B cell (primary cell): ENCODE data around the gene ALS2CL. TPM values are rescaled to one million over a fixed set of nuclear protein-coding genes. Genes with fewer than 3 reads are reported as not detected.

ENCODE experiments used
- ATAC-seq: fragments of 200-7000 bp; cut with Tn5 transposase; one replicate; pipeline ENCODE4 v1.10.0; 2021; ENCODE audit warnings: low read depth, mild to moderate bottlenecking, moderate number of reproducible peaks, moderate library complexity
- CTCF ChIA-PET: fragments of 350-600 bp; sonication (Branson Sonifier 250); formaldehyde crosslinking; loops from one replicate; lab custom pipeline; 2021; ENCODE audit warnings: antibody characterized with exemption, inconsistent platforms; lab: Charles Lee
- POLR2A ChIA-PET: fragments of 350-600 bp; sonication (Branson Sonifier 250); formaldehyde crosslinking; loops from one replicate; lab custom pipeline; 2021; ENCODE audit warnings: antibody characterized with exemption; lab: Charles Lee
- DNase-seq: peaks from one replicate; pipeline ENCODE4 v3.0.0; 2013
- H2AFZ ChIP-seq: 2 replicates; pipeline ENCODE4 v1.6.1; 2012; ENCODE audit warnings: mild to moderate bottlenecking, low read depth, low read length; ENCODE audit not compliant: insufficient read depth, poor library complexity, severe bottlenecking
- H3K27ac ChIP-seq, 2 donors: 1 replicate in 1 of 2; 2 replicates in 1 of 2; pipeline ENCODE4 v1.5.1; 2012 to 2013; ENCODE audit warnings: low read length in 2 of 2, mild to moderate bottlenecking in 2 of 2, moderate library complexity in 1 of 2
- H3K27me3 ChIP-seq, 4 experiments: fragments of 200-600 bp in 1 of 4; sonication (generic) in 1 of 4; replicated peaks in 1 of 4; 1 replicate in 2 of 4; 2 replicates in 2 of 4; pipeline versions ENCODE4 v1.6.1 to v1.7.0; 2013 to 2016; ENCODE audit warnings: low read length in 3 of 4, mild to moderate bottlenecking in 2 of 4, mixed read lengths in 1 of 4, moderate library complexity in 1 of 4; ENCODE audit not compliant: insufficient read depth in 4 of 4, control insufficient read depth in 3 of 4; ENCODE audit errors: control extremely low read depth in 1 of 4
- H3K36me3 ChIP-seq, 2 experiments: replicated peaks in 1 of 2; 1 replicate in 1 of 2; 2 replicates in 1 of 2; pipeline versions ENCODE4 v1.6.1 to v1.7.1; 2013; ENCODE audit warnings: low read length in 1 of 2; ENCODE audit not compliant: insufficient read depth in 2 of 2, control insufficient read depth in 1 of 2; ENCODE audit errors: control extremely low read depth in 1 of 2, extremely low read depth in 1 of 2
- H3K4me1 ChIP-seq, 2 donors: fragments of 200-600 bp in 1 of 2; sonication (generic) in 1 of 2; 1 replicate in 1 of 2; 2 replicates in 1 of 2; pipeline versions ENCODE4 v1.5.1 to v1.6.1; 2013 to 2017; ENCODE audit warnings: low read length in 2 of 2; ENCODE audit not compliant: control insufficient read depth in 2 of 2, insufficient read depth in 2 of 2
- H3K4me2 ChIP-seq: replicated peaks from 2 replicates; pipeline ENCODE3; 2012; ENCODE audit warnings: mild to moderate bottlenecking, low read depth, low read length; ENCODE audit not compliant: poor library complexity, severe bottlenecking
- H3K4me3 ChIP-seq, 5 experiments: fragments of 200-600 bp in 1 of 5; sonication (generic) in 1 of 5; 1 replicate in 3 of 5; 2 replicates in 2 of 5; pipeline versions ENCODE4 v1.5.1 to v1.7.0; 2011 to 2016; ENCODE audit warnings: low read length in 4 of 5, mild to moderate bottlenecking in 4 of 5, low read depth in 2 of 5, control low read depth in 1 of 5, moderate library complexity in 1 of 5; ENCODE audit not compliant: insufficient read depth in 1 of 5; ENCODE audit errors: control extremely low read depth in 1 of 5, extremely low read depth in 1 of 5
- H3K79me2 ChIP-seq: fragments of 200-600 bp; sonication (generic); one replicate; pipeline ENCODE4 v1.6.0; 2016; ENCODE audit warnings: low read length; ENCODE audit not compliant: control insufficient read depth, insufficient read depth
- H3K9ac ChIP-seq: fragments of 200-600 bp; sonication (generic); 2 replicates; pipeline ENCODE4 v1.6.1; 2017; ENCODE audit warnings: mild to moderate bottlenecking, low read length, moderate library complexity
- H3K9me3 ChIP-seq, 3 donors: one replicate each; pipeline versions ENCODE4 v1.6.1 to v1.7.1; 2013; ENCODE audit warnings: low read length in 2 of 3; ENCODE audit not compliant: control insufficient read depth in 2 of 3, insufficient read depth in 1 of 3; ENCODE audit errors: control extremely low read depth in 1 of 3
- H4K20me1 ChIP-seq: 2 replicates; pipeline ENCODE4 v1.6.0; 2012; ENCODE audit warnings: mild to moderate bottlenecking, low read length; ENCODE audit not compliant: insufficient read depth, control insufficient read depth, poor library complexity, severe bottlenecking
- H3K27ac Mint-ChIP-seq: one replicate; pipeline ENCODE4 v1.8.0; 2021; ENCODE audit warnings: mixed read lengths
- H3K27me3 Mint-ChIP-seq: one replicate; pipeline ENCODE4 v1.8.0; 2021; ENCODE audit warnings: mixed read lengths
- H3K4me1 Mint-ChIP-seq: one replicate; pipeline ENCODE4 v1.8.0; 2021; ENCODE audit warnings: mixed read lengths
- H3K4me3 Mint-ChIP-seq: one replicate; pipeline ENCODE4 v1.8.0; 2021; ENCODE audit warnings: mixed read lengths
- H3K9me3 Mint-ChIP-seq: one replicate; pipeline ENCODE4 v1.8.0; 2022; ENCODE audit warnings: mixed read lengths; ENCODE audit not compliant: insufficient read depth
- CTCF ChIP-seq: fragments of 200-600 bp; IDR thresholded peaks from one replicate; pipeline ENCODE4 v1.8.0; 2022; ENCODE audit warnings: antibody characterized with exemption, mild to moderate bottlenecking
- EZH2 ChIP-seq: IDR thresholded peaks from 2 replicates; pipeline ENCODE4 v1.6.1; 2012; ENCODE audit warnings: borderline replicate concordance, low read depth, mild to moderate bottlenecking, moderate library complexity, low read length; ENCODE audit not compliant: insufficient read depth, poor library complexity, severe bottlenecking
- WGBS: methylation state at CpG from one replicate; pipeline ENCODE4 v1.1.5; 2013; ENCODE audit warnings: missing lambda C conversion rate; ENCODE audit not compliant: insufficient coverage; 5-methylcytosine and 5-hydroxymethylcytosine counted together
- intact Hi-C: fragments of 100-400 bp; cut with micrococcal nuclease; formaldehyde crosslinking; loops from one replicate; pipeline ENCODE4 v1.10.0; 2022
- polyA plus RNA-seq: library from polyadenylated mRNA; depleted of rRNA; stranded (reverse); fragments of >200 nt; gene quantifications from 2 replicates; pipeline ENCODE4 v1.2.3, GENCODE V29; 2012
- total RNA-seq, 2 donors: library from RNA; stranded (reverse); fragments of 120-200 nt in 1 of 2; gene quantifications; 1 replicate in 1 of 2; 2 replicates in 1 of 2; pipeline versions ENCODE4 v1.2.3 to v1.2.4, GENCODE V29; 2013 to 2022

Gene ALS2CL
- total and polyA plus RNA-seq, 2 donors (not counting 1 experiment from before 2014, with no cell fraction given) = 0.22 to 0.30 TPM

DNA sequence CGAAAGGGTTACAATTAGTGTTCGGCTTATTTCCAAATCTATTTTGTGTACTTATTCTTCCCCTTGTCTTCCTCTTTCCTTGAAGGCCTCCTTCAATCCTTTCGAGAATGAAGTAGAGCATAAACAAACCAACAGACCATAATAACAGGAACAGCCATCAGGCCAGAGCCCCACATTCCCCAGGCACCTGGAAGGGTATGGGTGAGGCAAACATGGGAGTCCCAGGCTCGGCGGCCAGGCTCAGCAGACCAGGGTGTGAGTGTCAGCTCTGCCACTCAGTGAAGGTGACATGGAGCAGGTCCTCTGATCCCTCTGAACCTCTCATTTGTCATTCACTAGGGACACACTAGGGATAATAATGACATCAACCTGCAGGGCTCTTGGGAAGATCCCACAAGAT is 13.8 kb downstream of the ALS2CL start:
- H3K9me3 Mint-ChIP-seq = no peaks in the 10 kb centered on the region
- H3K27ac Mint-ChIP-seq = no peak overlapping the region
- Histone ChIP-seq H3K4me1 (no peaks in the 10 kb centered on the region), H3K27ac (no peak overlapping the region), H2AFZ (no peak overlapping the region), H3K4me3 (no peak overlapping the region), H3K9me3 (peaks cover 0 to 5% (median 0%) of the 10 kb centered on the region in 3 donors), H3K36me3 (no peaks in the 10 kb centered on the region), H4K20me1 (no peaks in the 10 kb centered on the region), H3K79me2 (no peaks in the 10 kb centered on the region), H3K4me2 (no peak overlapping the region), H3K27me3 (no peaks in the 10 kb centered on the region), H3K9ac (no peak overlapping the region)
- peaks cover 3% of the 10 kb centered on the region for H3K27me3 Mint-ChIP-seq
- ChIA-PET CTCF (no interaction called here), POLR2A (no interaction called here)
- no peak overlapping the region for H3K4me3 Mint-ChIP-seq
- DNase-seq (no peak), ATAC-seq (no peak)
- 97% methylated on average over 4 of the region's 5 CpGs for WGBS
- intact Hi-C loops = no loop called here
- no peak for TF ChIP-seq CTCF
- TF ChIP-seq EZH2 = no peak
- H3K4me1 Mint-ChIP-seq = no peaks in the 10 kb centered on the region

DNA sequence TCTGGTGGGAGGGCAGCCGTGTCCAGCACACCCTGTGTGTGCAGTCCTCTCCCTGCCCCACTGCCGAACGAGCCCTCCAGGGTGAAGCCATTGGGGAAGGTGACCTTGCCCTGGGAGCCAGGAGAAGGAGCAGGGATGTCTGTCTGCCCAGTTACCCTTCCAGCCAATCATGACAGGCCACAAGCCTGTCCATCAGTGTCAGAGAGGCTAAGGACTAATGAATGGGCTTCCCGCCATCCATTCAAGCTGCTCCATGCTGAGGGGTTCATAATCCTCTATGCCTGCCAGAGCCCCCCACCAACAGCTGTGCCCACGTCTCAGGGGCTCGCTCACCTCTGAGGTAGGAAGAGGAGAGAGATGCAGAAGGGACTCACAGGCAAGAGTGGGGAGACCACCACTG is 15.2 kb downstream of the ALS2CL start:
- H3K9ac ChIP-seq = no peak overlapping the region
- no peaks in the 10 kb centered on the region for H3K9me3 Mint-ChIP-seq
- WGBS = 90% methylated on average over 4 of the region's 6 CpGs

More for the DNA sequence above, 15.2 kb downstream of the ALS2CL start:
- Histone ChIP-seq H3K4me1 (no peaks in the 10 kb centered on the region), H2AFZ (no peak overlapping the region), H3K27ac (no peak overlapping the region), H3K27me3 (peaks cover 0 to 3% (median 0%) of the 10 kb centered on the region in 4 experiments), H3K79me2 (no peaks in the 10 kb centered on the region), H3K9me3 (peaks cover 0 to 7% (median 0%) of the 10 kb centered on the region in 3 donors), H4K20me1 (no peaks in the 10 kb centered on the region), H3K36me3 (no peaks in the 10 kb centered on the region), H3K4me3 (no peak overlapping the region), H3K4me2 (no peak overlapping the region)
- no peak overlapping the region for H3K27ac Mint-ChIP-seq
- no peak for DNase-seq
- no peaks in the 10 kb centered on the region for H3K4me1 Mint-ChIP-seq
- ATAC-seq = no peak
- POLR2A ChIA-PET = no interaction called here
- CTCF ChIA-PET = no interaction called here
- H3K4me3 Mint-ChIP-seq = no peak overlapping the region
- TF ChIP-seq CTCF (no peak), EZH2 (no peak)
- intact Hi-C loops = no loop called here
- peaks cover 8% of the 10 kb centered on the region for H3K27me3 Mint-ChIP-seq
